Fibroblast of villous mesenchyme (primary cell): ENCODE results near the gene CCL1. TPM values are rescaled to one million over a fixed set of nuclear protein-coding genes. Genes with fewer than 3 reads are reported as not detected.

Source experiments
- DNase-seq: peaks from one replicate; pipeline ENCODE4 v3.0.0-alpha.2; 2010; ENCODE audit warnings: low read depth
- H3K4me3 ChIP-seq: 2 replicates; pipeline ENCODE4 v1.5.1; 2011; ENCODE audit warnings: low read depth, mild to moderate bottlenecking, low read length
- total RNA-seq: library from RNA; depleted of rRNA; stranded (reverse); fragments of >200 nt; gene quantifications from 2 replicates; pipeline ENCODE4 v1.2.3, GENCODE V29; 2012
- TF ChIP-seq, protein P1 (sequence below): IDR thresholded peaks from 2 replicates; pipeline ENCODE4 v1.5.1; 2012; ENCODE audit warnings: low read depth, mild to moderate bottlenecking, low read length; ENCODE audit not compliant: insufficient read depth

CCL1 gene
- total RNA-seq, 1 donor = not detected

- TF ChIP-seq, protein P1, sequence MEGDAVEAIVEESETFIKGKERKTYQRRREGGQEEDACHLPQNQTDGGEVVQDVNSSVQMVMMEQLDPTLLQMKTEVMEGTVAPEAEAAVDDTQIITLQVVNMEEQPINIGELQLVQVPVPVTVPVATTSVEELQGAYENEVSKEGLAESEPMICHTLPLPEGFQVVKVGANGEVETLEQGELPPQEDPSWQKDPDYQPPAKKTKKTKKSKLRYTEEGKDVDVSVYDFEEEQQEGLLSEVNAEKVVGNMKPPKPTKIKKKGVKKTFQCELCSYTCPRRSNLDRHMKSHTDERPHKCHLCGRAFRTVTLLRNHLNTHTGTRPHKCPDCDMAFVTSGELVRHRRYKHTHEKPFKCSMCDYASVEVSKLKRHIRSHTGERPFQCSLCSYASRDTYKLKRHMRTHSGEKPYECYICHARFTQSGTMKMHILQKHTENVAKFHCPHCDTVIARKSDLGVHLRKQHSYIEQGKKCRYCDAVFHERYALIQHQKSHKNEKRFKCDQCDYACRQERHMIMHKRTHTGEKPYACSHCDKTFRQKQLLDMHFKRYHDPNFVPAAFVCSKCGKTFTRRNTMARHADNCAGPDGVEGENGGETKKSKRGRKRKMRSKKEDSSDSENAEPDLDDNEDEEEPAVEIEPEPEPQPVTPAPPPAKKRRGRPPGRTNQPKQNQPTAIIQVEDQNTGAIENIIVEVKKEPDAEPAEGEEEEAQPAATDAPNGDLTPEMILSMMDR = no peak
- no peak for DNase-seq
- no peak overlapping the region for H3K4me3 ChIP-seq
Observed at GRCh38 chr17:34390649-34391048, 27.6 kb upstream of the CCL1 start.

GRCh38 chr17:34389126-34389750 is 26.2 kb upstream of the CCL1 start:
- TF ChIP-seq, protein P1 = no peak
- no peak overlapping the region for H3K4me3 ChIP-seq
- no peak for DNase-seq

- no peak for DNase-seq
- TF ChIP-seq, protein P1 = no peak
Observed at GRCh38 chr17:34387566-34387965, 24.5 kb upstream of the CCL1 start.

DNA sequence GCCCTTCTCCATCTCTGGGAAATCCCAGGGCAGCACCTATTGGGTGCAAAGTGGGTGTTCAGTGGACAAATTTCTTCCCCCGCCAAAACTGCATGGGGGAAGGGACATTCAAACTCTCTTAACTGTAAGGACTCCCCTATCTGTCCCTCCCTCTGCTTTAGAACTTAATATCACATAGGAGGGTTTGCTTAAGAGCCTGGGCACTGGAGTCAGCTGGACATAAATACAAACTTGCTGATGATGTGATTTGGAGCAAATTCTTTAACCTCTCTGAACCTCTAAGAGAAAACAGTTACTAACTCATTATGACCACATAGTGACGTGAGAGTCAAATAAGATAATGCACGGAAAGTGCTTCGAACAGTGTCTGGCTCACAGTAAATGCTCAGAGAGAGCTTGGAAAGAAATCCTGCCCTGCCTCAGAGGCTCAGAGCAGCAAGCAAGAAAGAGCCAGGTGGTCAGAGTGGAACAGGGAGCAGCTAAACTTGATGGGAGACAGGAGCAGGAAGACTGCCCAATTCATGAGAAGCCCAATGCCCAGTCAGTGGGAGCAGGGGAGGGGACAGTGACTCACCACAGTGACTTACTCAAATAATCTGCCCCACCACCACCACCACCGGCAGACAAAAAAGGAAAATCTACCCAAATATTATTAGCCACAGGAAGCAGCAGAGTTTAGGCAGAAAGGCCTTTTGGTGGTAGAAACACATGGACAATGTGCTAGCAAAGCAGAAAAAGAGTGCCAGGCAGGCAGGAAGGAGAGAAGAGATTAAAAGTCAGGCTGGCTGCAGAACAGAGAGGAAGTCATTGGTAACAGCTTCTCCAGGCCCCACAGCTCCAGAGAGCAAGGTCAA is 23.9 kb upstream of the CCL1 start:
- no peak for DNase-seq
- TF ChIP-seq, protein P1 = no peak
- H3K4me3 ChIP-seq = no peak overlapping the region

More at GRCh38 chr17:34387566-34387965, 24.5 kb upstream of the CCL1 start:
- H3K4me3 ChIP-seq = no peak overlapping the region

GRCh38 chr17:34386343-34386696 is 23.3 kb upstream of the CCL1 start:
- H3K4me3 ChIP-seq = no peak overlapping the region
- DNase-seq = no peak
- TF ChIP-seq, protein P1 = no peak

DNA sequence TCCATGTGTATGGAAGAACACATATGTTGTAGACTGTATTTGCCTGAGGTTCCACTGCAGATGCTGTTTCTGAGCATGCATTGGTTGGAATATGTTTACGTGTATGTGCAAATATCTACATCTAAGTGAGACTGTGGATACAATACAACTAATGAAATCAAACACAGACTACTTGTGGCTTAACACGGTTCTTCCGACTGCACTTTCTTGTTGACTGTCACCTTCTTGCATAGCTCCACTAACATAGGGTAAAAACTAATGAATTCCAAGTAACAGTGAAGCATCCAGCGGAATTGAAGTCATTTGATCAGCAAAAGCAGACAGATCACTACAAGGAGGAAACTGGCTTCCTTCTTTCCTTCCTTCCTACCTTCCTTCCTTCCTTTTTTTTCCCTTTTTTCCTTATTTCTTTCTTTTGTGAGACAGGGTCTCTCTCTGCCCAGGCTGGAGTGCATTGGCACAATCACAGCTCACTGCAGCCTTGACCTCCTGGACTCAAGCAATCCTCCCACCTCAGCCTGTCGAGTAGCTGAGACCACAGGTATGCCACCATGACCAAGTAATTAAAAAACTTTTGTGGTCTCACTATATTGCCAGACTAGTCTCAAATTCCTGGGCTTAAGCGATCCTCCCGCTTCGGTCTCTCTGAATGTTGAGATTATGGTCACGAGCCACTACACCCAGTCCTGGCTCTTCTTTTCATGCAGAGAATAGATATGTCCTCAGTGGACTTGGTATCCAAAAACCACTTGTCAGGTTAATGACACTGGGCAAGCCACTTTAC is 22.0 kb upstream of the CCL1 start:
- DNase-seq = no peak
- TF ChIP-seq, protein P1 = no peak
- no peak overlapping the region for H3K4me3 ChIP-seq
